C1 segment of cervical spinal cord (tissue), 14 donors: ENCODE measurements around the gene OR2V1.
"Not testable (repeated sequence)": the region's sequence is repeated elsewhere in the genome, so short reads cannot be mapped to it uniquely, and the experiment has no call there.

Source experiments
- DNase-seq, 14 donors: peaks; one replicate each; lab custom pipeline; 2025; lab: John Stamatoyannopoulos, UW

The OR2V1 gene

DNA sequence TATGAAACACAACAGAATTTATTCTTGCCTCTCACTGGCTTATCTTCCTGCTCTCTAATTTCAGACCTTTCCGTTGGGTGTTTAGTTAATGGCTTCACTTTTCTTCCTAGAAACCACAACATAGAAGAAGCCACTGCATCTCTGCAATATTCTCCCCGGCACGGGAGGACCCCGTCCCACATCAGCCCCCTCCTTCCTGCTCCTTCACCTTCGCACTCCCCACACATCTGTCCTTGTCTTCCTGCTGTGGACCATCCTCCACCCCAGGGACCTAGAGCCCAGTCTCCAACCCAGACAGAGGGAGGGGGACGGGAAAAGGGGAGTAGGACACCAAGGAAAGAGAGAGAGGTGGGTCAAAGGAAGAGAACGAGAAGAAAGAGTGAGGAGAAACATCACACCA, 1.4 kb downstream of the OR2V1 start:
- DNase-seq = no peak

DNA sequence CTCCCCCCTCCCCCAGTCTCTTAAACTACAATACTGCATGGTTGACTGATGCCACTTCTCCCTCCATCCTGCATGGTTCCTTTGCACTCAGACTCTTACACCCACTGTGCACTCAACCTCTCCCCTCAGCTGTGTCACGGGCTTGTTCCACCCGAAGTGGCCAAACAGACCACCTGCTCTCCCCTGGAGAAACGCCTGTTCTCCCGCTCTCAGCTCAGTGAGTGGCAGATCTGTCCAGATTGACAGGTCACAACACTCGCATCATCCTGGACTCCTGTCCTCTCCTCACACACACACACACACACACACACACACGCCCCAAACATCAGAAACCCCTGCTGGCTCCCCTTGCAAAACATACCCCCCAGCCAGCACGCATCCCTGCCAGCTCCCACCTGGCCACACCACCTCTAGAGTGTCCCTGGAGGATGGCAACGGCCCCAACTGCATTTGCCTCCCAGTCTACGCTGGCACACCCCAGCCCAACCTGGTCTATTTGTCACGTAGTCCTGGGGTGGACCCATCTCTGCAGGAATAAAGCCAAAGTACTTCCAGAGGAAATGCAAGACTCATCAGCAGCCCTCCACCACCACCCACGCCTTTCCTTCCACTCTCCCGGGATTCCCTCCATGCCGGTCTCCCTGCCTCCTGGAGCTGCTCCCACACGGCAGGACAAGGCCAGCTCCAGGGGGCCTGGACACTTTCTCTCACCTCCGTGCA, 2.9 kb downstream of the OR2V1 start:
- DNase-seq = no peak

DNA sequence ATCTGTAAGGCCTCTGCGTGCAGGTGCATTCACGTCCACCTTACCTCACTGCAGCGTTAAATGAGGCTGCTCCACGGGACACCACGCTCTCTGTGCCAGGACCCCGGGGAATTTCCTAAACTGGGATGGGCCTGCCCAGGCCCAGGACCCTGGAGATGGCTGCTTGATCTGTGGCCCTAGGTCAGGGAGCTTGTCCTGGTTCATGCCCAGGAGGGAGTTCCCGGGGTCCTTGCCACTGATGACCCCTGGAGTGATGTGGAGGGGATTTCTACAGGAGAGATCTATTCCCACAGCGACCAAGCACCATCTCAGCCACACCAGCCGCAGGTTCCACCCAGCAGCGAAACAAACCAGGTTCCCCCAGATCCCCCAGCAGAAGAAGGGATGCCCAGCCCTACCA, 3.5 kb downstream of the OR2V1 start:
- DNase-seq = no peak

- no peak for DNase-seq
These were observed 4.1 kb downstream of the OR2V1 start for GRCh38 chr5:181126841-181127240.

DNA sequence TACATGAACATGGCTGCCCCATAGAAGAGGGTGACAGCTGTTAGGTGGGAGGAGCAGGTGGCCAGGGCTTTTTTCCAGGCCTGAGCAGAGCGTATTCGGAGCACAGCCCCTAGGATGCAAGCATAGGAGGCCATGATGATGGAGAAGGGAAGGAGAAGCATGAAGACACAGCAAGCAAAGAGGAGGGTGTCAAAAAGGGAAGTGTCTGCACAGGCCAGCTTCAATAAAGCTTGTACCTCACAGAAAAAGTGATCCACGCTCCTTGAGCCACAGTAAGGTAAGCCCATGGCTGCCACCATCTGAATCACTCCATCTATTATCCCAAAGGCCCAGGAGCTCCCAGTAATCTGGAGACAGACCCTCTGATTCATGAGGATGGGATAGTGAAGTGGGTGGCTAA, 6.4 kb downstream of the OR2V1 start:
- no peak for DNase-seq

DNA sequence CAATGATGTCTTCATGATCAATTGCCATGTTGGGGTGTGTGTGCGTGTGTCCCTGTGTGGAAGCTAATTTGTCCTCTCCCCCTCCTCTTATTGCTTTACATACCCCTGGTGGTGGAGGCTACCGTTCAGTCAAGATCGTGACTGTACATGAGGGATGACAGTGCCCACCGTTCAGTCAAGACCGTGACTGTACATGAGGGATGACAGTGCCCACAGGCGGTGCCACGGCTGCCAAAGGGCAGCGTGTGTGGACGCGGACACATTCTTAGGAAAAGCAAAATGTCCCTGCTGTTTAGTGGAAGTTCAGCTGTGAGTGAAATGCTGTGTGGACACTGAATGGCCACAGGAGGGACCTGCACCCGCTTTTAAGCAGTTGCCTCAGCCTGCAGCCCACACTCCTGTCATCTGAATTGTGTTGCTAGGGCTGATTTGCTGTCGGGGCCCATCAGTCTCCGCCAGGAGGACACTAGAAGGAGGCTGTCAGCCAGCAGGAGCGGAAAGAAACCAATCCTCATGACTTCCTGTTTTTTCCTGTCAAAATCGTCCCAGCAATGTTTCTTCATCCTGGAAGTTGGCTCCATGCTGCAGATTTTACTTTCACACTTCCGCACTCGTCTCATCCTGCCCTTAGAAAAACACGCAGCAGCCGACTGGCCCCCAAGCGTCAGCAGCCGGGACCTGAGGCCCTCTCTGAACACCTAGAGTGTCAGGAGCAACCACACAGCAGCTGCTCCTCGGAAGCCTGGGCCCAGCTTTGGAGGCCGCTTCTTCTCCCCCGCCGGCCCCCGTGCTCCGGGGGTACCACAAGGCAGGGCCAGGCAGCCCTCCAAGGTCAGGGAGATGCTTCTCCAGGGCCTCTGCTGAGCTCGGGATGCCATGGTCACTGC, 9.1 kb downstream of the OR2V1 start:
- peak in 2 of 14 donors; percentile 3 to 31 for DNase-seq

- no peak for DNase-seq
These were observed 10.2 kb downstream of the OR2V1 start for GRCh38 chr5:181120761-181121160.

- DNase-seq = no peak
These were observed 10.7 kb downstream of the OR2V1 start for GRCh38 chr5:181120306-181120705.

GRCh38 chr5:181119105-181119504, 11.9 kb downstream of the OR2V1 start:
- no peak for DNase-seq

DNA sequence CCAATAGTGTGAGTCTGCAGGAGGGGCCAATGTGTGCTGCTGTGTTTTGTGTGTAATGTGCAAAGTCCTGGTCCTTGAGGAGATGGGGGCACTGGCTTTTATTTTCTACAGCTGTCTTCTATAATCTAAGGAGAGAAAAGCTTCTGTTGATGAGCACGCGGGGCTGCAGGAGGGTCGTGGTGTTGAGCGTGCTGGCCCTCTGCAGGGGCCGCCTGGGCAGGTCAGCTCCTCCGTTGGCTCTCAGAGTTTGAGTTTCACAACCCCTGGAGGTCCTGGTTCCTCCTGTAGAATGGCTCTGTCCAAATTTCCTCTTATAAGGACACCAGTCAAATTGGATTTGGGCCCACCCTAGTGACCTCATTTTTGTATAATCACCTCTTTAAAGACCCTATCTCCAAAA, 12.6 kb downstream of the OR2V1 start:
- DNase-seq = no peak

- DNase-seq = no peak
These were observed 15.9 kb downstream of the OR2V1 start for GRCh38 chr5:181114844-181115778.

- no peak for DNase-seq
These were observed 16.6 kb downstream of the OR2V1 start for GRCh38 chr5:181114284-181114843.

GRCh38 chr5:181113572-181113971, 17.4 kb downstream of the OR2V1 start:
- not testable (repeated sequence) for DNase-seq

GRCh38 chr5:181112476-181112875, 18.5 kb downstream of the OR2V1 start:
- DNase-seq = no peak

DNA sequence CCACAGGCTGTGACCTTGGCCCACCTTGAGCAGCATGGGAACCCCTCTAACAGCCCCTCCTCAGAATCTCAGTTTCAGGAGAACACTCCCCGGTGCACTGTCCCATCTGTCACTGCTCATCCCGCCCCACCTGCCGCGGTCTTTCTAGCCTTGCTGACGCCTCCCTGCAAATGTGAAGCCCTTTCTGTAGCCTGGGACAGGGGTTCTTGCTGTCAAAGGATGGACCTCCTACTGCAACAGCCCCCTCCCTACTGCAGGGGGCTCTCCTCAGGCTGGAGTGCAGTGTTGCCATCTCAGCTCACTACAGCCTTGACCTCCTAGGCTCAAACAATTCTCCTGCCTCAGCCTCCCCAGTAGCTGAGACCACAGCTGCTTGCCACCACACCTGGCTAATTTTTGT, 20.0 kb downstream of the OR2V1 start:
- DNase-seq = no peak

- no peak for DNase-seq
These were observed 21.4 kb downstream of the OR2V1 start for GRCh38 chr5:181109489-181110013.

GRCh38 chr5:181108578-181109165, 22.3 kb downstream of the OR2V1 start:
- no peak for DNase-seq

- DNase-seq = no peak
These were observed 23.3 kb downstream of the OR2V1 start for GRCh38 chr5:181107699-181108098.

DNA sequence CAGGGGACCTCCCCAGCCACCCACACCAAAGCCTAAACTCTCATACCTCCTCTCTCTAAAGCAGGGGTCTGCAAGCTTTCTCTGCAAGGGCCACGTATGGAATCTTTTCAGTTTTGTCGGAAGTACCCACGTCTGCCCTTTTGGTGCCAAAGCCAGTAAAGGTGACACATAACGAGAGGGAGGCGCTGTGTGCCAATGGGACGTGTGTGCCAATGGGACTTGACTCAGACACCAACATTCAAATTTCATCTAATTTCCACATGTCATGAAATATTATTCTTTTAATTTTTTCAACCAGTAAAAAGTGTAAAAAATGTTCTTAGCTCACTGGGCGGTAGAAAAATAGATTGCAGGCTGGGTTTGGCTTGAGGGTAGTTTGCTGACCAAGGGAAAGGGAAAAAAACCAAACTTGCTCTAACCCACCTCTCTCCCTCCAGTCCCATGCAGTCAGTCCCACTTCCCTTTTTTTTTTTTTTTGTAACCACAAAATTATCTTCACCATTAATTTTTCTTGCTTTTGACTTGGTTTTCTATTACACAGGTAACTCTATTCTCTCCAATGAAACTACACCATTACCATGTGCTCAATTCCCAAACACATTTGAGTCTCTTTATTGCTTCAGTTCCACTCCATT, 25.5 kb downstream of the OR2V1 start:
- no peak for DNase-seq
